Endothelial cell of coronary artery (primary cell): ENCODE data around the gene CNDP2. TPM values are rescaled to one million over a fixed set of nuclear protein-coding genes. Genes with fewer than 3 reads are reported as not detected.

Source experiments
- total RNA-seq: library from RNA; depleted of rRNA; stranded (reverse); fragments of >200 nt; gene quantifications from 2 replicates; pipeline ENCODE4 v1.2.3, GENCODE V29; 2014

CNDP2 gene
- total RNA-seq, result 62.6 and 64.7 TPM in 2 replicates

DNA sequence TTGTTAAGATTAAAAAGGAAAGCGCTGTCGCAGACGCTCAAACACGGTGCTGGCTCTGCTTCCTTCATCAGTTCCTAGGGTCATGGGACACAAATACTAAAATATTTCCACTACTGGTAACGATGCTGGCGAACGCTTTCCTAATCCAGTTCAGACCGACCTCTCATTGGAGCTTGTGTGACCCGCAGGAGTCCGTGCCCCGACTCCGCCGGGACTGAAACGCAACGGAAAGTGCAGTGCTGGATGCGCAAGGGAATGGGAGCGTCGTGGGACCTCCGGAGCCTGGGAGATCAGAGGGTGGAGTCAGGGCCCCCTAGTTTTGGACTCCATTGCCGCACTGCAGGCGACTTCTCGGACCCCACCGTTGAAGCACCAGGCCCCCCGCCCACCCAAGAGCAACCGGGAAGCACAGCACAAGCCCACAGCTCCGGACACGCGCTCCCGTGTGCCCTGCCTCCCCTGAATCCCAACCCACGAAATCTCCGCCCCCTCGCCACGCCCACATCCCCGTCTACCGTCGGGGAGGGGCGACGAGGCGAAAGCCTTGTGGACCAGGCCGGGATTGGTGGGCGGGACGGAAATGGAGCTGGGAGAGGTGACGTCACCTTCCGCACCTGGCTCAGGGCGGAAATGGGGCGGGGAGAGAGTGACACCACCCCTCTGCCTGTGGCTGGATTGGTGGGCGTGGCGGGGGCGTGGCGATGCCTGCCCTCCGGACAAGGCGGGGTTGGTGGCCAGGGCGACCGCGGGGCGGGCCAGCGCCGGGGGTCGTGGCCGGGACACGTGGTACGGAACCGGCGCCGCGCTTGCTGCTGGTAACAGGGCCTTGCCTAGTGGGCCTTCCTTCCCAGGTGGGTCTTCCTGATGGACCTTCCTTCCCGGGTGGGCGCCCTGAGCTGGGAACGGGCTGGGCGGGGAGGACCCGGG, at the start of gene CNDP2:
CNDP2 (plus strand) TSS at position 783 of the 927 bp plus-strand sequence. CDS start 3,611 bp downstream, outside the sequence.

DNA sequence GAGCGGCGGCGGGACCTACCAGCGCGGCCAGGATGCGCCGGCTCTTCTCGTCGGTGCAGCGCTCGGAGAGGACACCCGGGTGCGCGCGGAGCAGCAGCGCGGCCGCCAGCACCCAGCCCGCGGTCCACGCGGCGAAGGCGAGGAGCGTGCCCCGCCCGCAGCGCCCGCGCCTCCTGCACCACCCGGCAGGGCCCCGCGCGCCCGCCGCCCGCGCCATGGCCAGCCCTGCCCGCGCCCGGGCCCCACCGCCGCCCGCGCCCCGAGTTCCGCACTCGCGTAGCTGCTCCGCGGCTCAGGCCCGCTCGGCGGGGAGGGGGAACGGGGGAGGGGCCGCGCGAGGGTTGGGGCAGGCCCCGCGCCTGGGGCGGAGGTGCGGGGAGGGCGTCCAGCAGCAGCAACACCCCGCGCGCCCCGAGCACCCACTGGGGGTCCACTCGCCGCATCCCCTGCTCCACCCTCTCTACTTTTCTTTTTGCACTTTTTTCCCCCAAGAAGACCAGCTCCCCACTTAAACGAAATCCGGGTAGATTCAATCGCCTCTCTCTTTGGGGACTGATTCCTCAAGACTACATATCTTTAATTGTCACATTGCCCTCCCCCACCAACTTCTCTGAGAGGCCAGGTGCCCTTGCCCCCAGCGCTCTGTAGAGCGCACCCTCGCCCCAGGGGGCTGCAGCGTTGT, 39.0 kb upstream of the CNDP2 start, which contains the start of gene DIPK1C:
DIPK1C (minus strand) TSS at position 266 of the 682 bp plus-strand sequence; CDS start at position 217, 49 bp downstream.

DNA sequence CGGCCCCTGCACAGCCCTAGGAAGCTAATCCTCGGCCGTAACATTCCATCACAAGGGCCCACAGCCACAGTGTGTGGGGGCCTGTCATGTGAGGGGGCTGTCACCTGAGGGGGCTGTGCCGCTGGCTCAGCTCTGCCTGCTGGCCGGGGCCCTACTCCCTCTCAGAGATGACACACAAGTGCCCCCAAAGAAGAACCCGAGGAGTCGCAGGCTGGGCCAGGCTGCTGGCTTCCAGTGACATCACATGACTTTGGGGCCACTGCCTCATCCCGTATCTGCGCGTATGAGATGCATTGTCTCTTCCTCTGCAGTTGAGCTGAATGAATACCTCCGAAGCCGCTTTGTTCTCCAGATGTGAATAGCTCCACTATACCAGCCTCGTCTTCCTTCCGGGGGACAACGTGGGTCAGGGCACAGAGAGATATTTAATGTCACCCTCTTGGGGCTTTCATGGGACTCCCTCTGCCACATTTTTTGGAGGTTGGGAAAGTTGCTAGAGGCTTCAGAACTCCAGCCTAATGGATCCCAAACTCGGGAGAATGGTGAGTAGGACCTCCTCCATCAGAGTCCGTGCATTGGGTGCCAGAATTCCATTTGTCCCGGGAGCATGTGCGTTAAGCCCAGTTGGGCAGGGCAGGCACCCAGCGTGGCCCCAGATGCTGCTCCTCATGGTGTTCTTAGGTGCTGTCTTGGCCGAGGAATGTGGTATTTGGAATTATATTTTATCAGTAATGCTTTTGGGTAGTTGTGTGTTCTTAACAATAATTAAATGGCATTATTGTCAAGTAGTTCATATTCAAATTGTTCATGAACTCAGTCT, 38.2 kb downstream of the CNDP2 start, which contains the start of gene CNDP1:
CNDP1 (plus strand) TSS at position 351 of the 820 bp plus-strand sequence; CDS start at position 519, 168 bp downstream.

Other genes starting within 250 kb of the CNDP2 start
- gene CYB5A, start 204.4 kb upstream of the CNDP2 start, total RNA-seq, result 48.6 and 54.9 TPM in 2 replicates
- gene C18orf63, start 180.5 kb upstream of the CNDP2 start, total RNA-seq, result not detected in 2 replicates
- gene DIPK1C, start 39.1 kb upstream of the CNDP2 start, total RNA-seq, result not detected in 2 replicates
- gene CNDP1, start 38.1 kb downstream of the CNDP2 start, total RNA-seq, result not detected in 2 replicates
- 17.2 and 17.3 TPM in 2 replicates for gene ZNF407, start 101.5 kb downstream of the CNDP2 start, total RNA-seq